Neural cell (in vitro differentiated cells): ENCODE data around the gene PRRT4. TPM values are rescaled to one million over a fixed set of nuclear protein-coding genes. Genes with fewer than 3 reads are reported as not detected.

Experiments used
- H2AFZ ChIP-seq: fragments of 200-600, 300-800 bp; sonication (generic), shearing (Covaris generic); 2 replicates; pipeline ENCODE4 v1.6.0; 2014; ENCODE audit warnings: low read depth, mild to moderate bottlenecking, antibody characterized with exemption, low read length, moderate library complexity
- H3F3A ChIP-seq: fragments of 200-600 bp; shearing (Covaris generic); 2 replicates; pipeline ENCODE4 v1.6.1; 2016; ENCODE audit warnings: mild to moderate bottlenecking, moderate library complexity, mixed read lengths, antibody characterized with exemption, low read length; ENCODE audit not compliant: insufficient read depth, poor library complexity, severe bottlenecking
- H3K27ac ChIP-seq: fragments of 200-600, 300-800 bp; sonication (generic), shearing (Covaris generic); 2 replicates; pipeline ENCODE4 v1.5.1; 2014; ENCODE audit warnings: mild to moderate bottlenecking, low read length, moderate library complexity
- H3K27me3 ChIP-seq: fragments of 300-800, 200-600 bp; sonication (generic), shearing (Covaris generic); 2 replicates; pipeline ENCODE4 v1.6.0; 2014; ENCODE audit warnings: mild to moderate bottlenecking, low read depth, low read length, moderate library complexity; ENCODE audit not compliant: insufficient read depth
- H3K36me3 ChIP-seq: fragments of 300-800, 200-600 bp; sonication (generic), shearing (Covaris generic); 2 replicates; pipeline ENCODE4 v1.5.1; 2014; ENCODE audit warnings: mild to moderate bottlenecking, antibody characterized with exemption, low read length, moderate library complexity; ENCODE audit not compliant: insufficient read depth
- H3K4me2 ChIP-seq: fragments of 300-800, 200-600 bp; sonication (generic), shearing (Covaris generic); 2 replicates; pipeline ENCODE4 v1.6.0; 2014; ENCODE audit warnings: mild to moderate bottlenecking, low read length
- H3K4me3 ChIP-seq: fragments of 300-800, 200-600 bp; sonication (generic), shearing (Covaris generic); 2 replicates; pipeline ENCODE4 v1.5.1; 2014; ENCODE audit warnings: mild to moderate bottlenecking, low read length, moderate library complexity
- H3K79me2 ChIP-seq: fragments of 200-600 bp; shearing (Covaris generic); replicated peaks from 2 replicates; pipeline ENCODE4 v1.6.0; 2014; ENCODE audit warnings: mild to moderate bottlenecking, low read length, moderate library complexity; ENCODE audit not compliant: insufficient read depth
- H3K9ac ChIP-seq: fragments of 300-800, 200-600 bp; sonication (generic), shearing (Covaris generic); 2 replicates; pipeline ENCODE4 v1.6.1; 2016; ENCODE audit warnings: mild to moderate bottlenecking, low read length, mixed read lengths
- H3K9me2 ChIP-seq: fragments of 200-600 bp; shearing (Covaris generic); 2 replicates; pipeline ENCODE4 v1.6.1; 2016; ENCODE audit warnings: mild to moderate bottlenecking, low read length, mixed read lengths; ENCODE audit not compliant: insufficient read depth
- H3K9me3 ChIP-seq: fragments of 200-600, 300-800 bp; sonication (generic), shearing (Covaris generic); 2 replicates; pipeline ENCODE4 v1.6.1; 2016; ENCODE audit warnings: mild to moderate bottlenecking, mixed run types, low read length, moderate library complexity, mixed read lengths
- H4K20me1 ChIP-seq: fragments of 200-600 bp; shearing (Covaris generic); 2 replicates; pipeline ENCODE4 v1.6.1; 2016; ENCODE audit warnings: mild to moderate bottlenecking, mixed run types; ENCODE audit not compliant: insufficient read depth
- CTCF ChIP-seq: fragments of 450-650 bp; IDR thresholded peaks from 2 replicates; pipeline ENCODE4 v1.5.1; 2014; ENCODE audit warnings: antibody characterized with exemption, mild to moderate bottlenecking, moderate library complexity; ENCODE audit not compliant: poor library complexity, severe bottlenecking
- EP300 ChIP-seq: fragments of 450-650 bp; conservative IDR thresholded peaks from 2 replicates; pipeline ENCODE4 v1.6.1; 2014; ENCODE audit warnings: antibody characterized with exemption, mild to moderate bottlenecking, moderate library complexity; ENCODE audit not compliant: poor library complexity, severe bottlenecking
- EZH2 ChIP-seq: fragments of 200-600, 300-800 bp; shearing (Covaris generic), sonication (generic); IDR thresholded peaks from 2 replicates; pipeline ENCODE4 v1.6.1; 2014; ENCODE audit warnings: antibody characterized with exemption, low read length, borderline replicate concordance, mild to moderate bottlenecking; ENCODE audit not compliant: insufficient read depth, poor library complexity, severe bottlenecking
- MXI1 ChIP-seq: fragments of 450-650 bp; conservative IDR thresholded peaks from 2 replicates; pipeline ENCODE4 v1.6.1; 2014; ENCODE audit warnings: antibody characterized with exemption, mild to moderate bottlenecking; ENCODE audit not compliant: poor library complexity, severe bottlenecking
- POLR2AphosphoS5 ChIP-seq: IDR thresholded peaks from 2 replicates; pipeline ENCODE4 v1.6.1; 2012
- RAD21 ChIP-seq: fragments of 450-650 bp; conservative IDR thresholded peaks from 2 replicates; pipeline ENCODE4 v1.6.1; 2014; ENCODE audit warnings: antibody characterized with exemption, mild to moderate bottlenecking, moderate library complexity
- REST ChIP-seq: IDR thresholded peaks from 2 replicates; pipeline ENCODE4 v1.6.1; 2012; ENCODE audit warnings: borderline replicate concordance
- SMC3 ChIP-seq: fragments of 450-650 bp; conservative IDR thresholded peaks from 2 replicates; pipeline ENCODE4 v1.6.1; 2014; ENCODE audit warnings: antibody characterized with exemption, mild to moderate bottlenecking, moderate library complexity; ENCODE audit not compliant: poor library complexity
- TAF1 ChIP-seq: IDR thresholded peaks from 2 replicates; pipeline ENCODE4 v1.6.1; 2012; ENCODE audit warnings: low read depth
- polyA plus RNA-seq: library from polyadenylated mRNA; depleted of rRNA; stranded (reverse); fragments of >200 nt; gene quantifications from 2 replicates; pipeline ENCODE4 v1.2.3, GENCODE V29; 2014

Gene PRRT4
- polyA plus RNA-seq, 1 donor from 2014 or later: 32.5 TPM

- Histone ChIP-seq H3K4me2 (no peak overlapping the region), H4K20me1 (no peaks in the 10 kb centered on the region), H3K9me3 (no peaks in the 10 kb centered on the region), H3F3A (no peaks in the 10 kb centered on the region), H3K9me2 (no peaks in the 10 kb centered on the region), H3K4me3 (no peak overlapping the region), H3K9ac (no peak overlapping the region), H3K27ac (no peak overlapping the region), H3K36me3 (no peaks in the 10 kb centered on the region), H3K27me3 (no peaks in the 10 kb centered on the region), H3K79me2 (no peaks in the 10 kb centered on the region), H2AFZ (no peak overlapping the region)
- no peak for TF ChIP-seq EP300
- TF ChIP-seq TAF1: no peak
- TF ChIP-seq EZH2: no peak
- TF ChIP-seq SMC3: no peak
- TF ChIP-seq MXI1: no peak
- TF ChIP-seq RAD21: no peak
- TF ChIP-seq POLR2AphosphoS5: no peak
- TF ChIP-seq CTCF: no peak
- no peak for TF ChIP-seq REST
These were observed 34.3 kb upstream of the PRRT4 start for GRCh38 chr7:128395748-128396147.

- TF ChIP-seq POLR2AphosphoS5 (no peak), MXI1 (no peak), EZH2 (no peak), CTCF (no peak)
- Histone ChIP-seq H3K27ac (no peak overlapping the region), H3K36me3 (no peaks in the 10 kb centered on the region), H3K4me3 (no peak overlapping the region), H3K27me3 (no peaks in the 10 kb centered on the region), H3K9me2 (no peaks in the 10 kb centered on the region), H3K79me2 (no peaks in the 10 kb centered on the region), H3F3A (no peaks in the 10 kb centered on the region), H3K9ac (no peak overlapping the region), H2AFZ (no peak overlapping the region), H3K9me3 (no peaks in the 10 kb centered on the region), H3K4me2 (no peak overlapping the region), H4K20me1 (no peaks in the 10 kb centered on the region)
These were observed 33.5 kb upstream of the PRRT4 start for GRCh38 chr7:128394904-128395496.
